HepG2 (cell line): ENCODE results near the gene PAQR7. TPM values are rescaled to one million over a fixed set of nuclear protein-coding genes. Genes with fewer than 3 reads are reported as not detected.

Experiments used
- BRCA1 ChIP-seq: sonication (generic); formaldehyde crosslinking; IDR thresholded peaks from 2 replicates; pipeline ENCODE4 v1.4.0; 2020; ENCODE audit warnings: missing genetic modification reagents
- GABPB1 ChIP-seq: IDR thresholded peaks from 2 replicates; pipeline ENCODE4 v1.6.1; 2016; ENCODE audit warnings: mild to moderate bottlenecking, missing genetic modification reagents, moderate library complexity, missing compliant biosample characterization
- KLF13 ChIP-seq: sonication (generic); formaldehyde crosslinking; IDR thresholded peaks from 2 replicates; pipeline ENCODE4 v1.4.0; 2020; ENCODE audit warnings: mild to moderate bottlenecking, missing genetic modification reagents
- LCORL ChIP-seq, 2 experiments: fragments of 450-650 bp in 1 of 2; sonication (generic) in 1 of 2; formaldehyde crosslinking in 1 of 2; IDR thresholded peaks; 2 replicates each; pipeline versions ENCODE4 v1.5.0 to v1.6.1; 2017 to 2020; ENCODE audit warnings: antibody characterized with exemption in 1 of 2, missing genetic modification reagents in 1 of 2
- MAFG ChIP-seq: sonication (generic); formaldehyde crosslinking; IDR thresholded peaks from 2 replicates; pipeline ENCODE4 v1.5.1; 2020; ENCODE audit warnings: mild to moderate bottlenecking, missing genetic modification reagents
- POLR2A ChIP-seq, 2 experiments: IDR thresholded peaks; 2 replicates each; pipeline ENCODE4 v1.6.1; 2011; ENCODE audit warnings: low read depth in 2 of 2, low read length in 2 of 2, mild to moderate bottlenecking in 1 of 2, moderate library complexity in 1 of 2; ENCODE audit not compliant: insufficient read depth in 1 of 2
- RXRA ChIP-seq: sonication (generic); formaldehyde crosslinking; IDR thresholded peaks from 2 replicates; pipeline ENCODE4 v1.5.1; 2020; ENCODE audit warnings: missing genetic modification reagents
- STAG1 ChIP-seq: sonication (generic); formaldehyde crosslinking; IDR thresholded peaks from 2 replicates; pipeline ENCODE4 v1.4.0; 2020; ENCODE audit warnings: missing genetic modification reagents
- ZNF296 ChIP-seq: sonication (generic); formaldehyde crosslinking; conservative IDR thresholded peaks from 2 replicates; pipeline ENCODE4 v1.5.0; 2020; ENCODE audit warnings: mild to moderate bottlenecking, missing genetic modification reagents
- ZNF431 ChIP-seq: sonication (generic); formaldehyde crosslinking; IDR thresholded peaks from 2 replicates; pipeline ENCODE4 v1.9.0; 2022; ENCODE audit warnings: missing genetic modification reagents, low read depth, mild to moderate bottlenecking, borderline replicate concordance
- polyA plus RNA-seq, 8 experiments: library from polyadenylated mRNA; depleted of rRNA in 3 of 8; stranded (reverse) in 7 of 8; unstranded in 1 of 8; fragments of >200 nt; fragmentation: Illumina TruSeq in 4 of 8; extraction: Trizol in 4 of 8; gene quantifications; 2 replicates each; pipeline versions ENCODE4 v1.2.1 to v1.2.3, GENCODE V29; 2011 to 2016; ENCODE audit warnings: low read depth in 4 of 8, missing spikeins in 1 of 8, mixed read lengths in 1 of 8; ENCODE audit not compliant: insufficient read depth in 1 of 8
- total RNA-seq, 5 experiments: library from RNA; depleted of rRNA; stranded (reverse); fragments of >200 nt; fragmentation: Illumina TruSeq; extraction: Trizol; gene quantifications; 2 replicates each; pipeline ENCODE4 v1.2.3, GENCODE V29; 2016; ENCODE audit warnings: low read depth in 1 of 5
- TF ChIP-seq, protein P1 (sequence below): sonication (generic); formaldehyde crosslinking; IDR thresholded peaks from 2 replicates; pipeline ENCODE4 v1.5.0; 2020; ENCODE audit warnings: mild to moderate bottlenecking, missing genetic modification reagents, borderline replicate concordance
- TF ChIP-seq, protein P2 (sequence below): sonication (generic); formaldehyde crosslinking; IDR thresholded peaks from 2 replicates; pipeline ENCODE4 v1.4.0; 2020; ENCODE audit warnings: missing genetic modification reagents
- TF ChIP-seq, protein P3 (sequence below): sonication (generic); formaldehyde crosslinking; IDR thresholded peaks from 2 replicates; pipeline ENCODE4 v1.9.0; 2022; ENCODE audit warnings: missing genetic modification reagents, mild to moderate bottlenecking, borderline replicate concordance
- TF ChIP-seq, protein P4 (sequence below): sonication (generic); formaldehyde crosslinking; IDR thresholded peaks from 2 replicates; pipeline ENCODE4 v1.4.0; 2020; ENCODE audit warnings: missing genetic modification reagents
- TF ChIP-seq, protein P5 (sequence below): sonication (generic); formaldehyde crosslinking; IDR thresholded peaks from 2 replicates; pipeline ENCODE4 v1.4.0; 2020; ENCODE audit warnings: missing genetic modification reagents

The PAQR7 gene
- total and polyA plus RNA-seq, 2 of the 13 experiments (the other 11 are each of a cell fraction or from before 2014, with no cell fraction given), result 13.2 to 16.6 TPM

DNA sequence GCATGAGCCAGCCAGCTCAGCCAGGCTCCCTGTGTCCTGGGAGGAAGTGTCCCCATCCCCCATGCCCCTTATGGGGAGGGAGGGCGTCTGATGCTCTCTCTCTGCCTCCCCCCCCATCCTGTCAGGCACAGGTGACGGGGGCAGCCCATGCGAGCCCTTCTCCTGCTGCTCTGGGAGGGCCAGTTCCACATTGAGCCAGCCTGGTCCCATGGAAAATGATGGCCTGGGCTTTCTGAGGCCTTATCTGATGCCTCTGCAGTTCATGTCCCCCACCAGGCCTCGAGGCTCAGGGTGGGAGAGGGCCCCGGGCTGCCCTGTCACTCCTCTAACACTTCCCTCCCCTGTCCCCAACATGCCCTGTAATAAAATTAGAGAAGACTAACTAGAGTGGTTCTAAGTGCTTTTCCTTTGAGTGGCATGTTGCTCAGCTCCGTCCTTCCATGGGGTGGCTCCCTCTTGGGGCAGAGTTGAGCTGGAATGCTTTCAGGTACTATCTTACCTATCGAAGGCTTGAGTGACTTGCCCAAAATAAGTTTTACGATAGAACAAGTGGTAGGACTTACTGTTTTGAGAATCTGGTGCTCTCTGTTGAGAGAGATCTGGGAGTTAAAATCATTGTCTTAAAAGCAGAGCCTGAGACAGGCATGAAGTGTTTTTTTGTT lies 57.5 kb downstream of the PAQR7 start (continued):
- TF ChIP-seq, protein P1, sequence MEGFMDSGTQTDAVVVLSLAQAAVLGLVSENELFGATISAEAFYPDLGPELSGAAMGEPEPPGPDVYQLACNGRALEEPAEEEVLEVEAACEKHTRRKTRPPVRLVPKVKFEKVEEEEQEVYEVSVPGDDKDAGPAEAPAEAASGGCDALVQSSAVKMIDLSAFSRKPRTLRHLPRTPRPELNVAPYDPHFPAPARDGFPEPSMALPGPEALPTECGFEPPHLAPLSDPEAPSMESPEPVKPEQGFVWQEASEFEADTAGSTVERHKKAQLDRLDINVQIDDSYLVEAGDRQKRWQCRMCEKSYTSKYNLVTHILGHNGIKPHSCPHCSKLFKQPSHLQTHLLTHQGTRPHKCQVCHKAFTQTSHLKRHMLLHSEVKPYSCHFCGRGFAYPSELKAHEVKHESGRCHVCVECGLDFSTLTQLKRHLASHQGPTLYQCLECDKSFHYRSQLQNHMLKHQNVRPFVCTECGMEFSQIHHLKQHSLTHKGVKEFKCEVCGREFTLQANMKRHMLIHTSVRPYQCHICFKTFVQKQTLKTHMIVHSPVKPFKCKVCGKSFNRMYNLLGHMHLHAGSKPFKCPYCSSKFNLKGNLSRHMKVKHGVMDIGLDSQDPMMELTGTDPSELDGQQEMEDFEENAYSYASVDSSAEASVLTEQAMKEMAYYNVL (CRISPR knock-in tag), result 0 out of 2 replicates have a peak, but pooled peaks have one; percentile 42
- TF ChIP-seq GABPB1 (CRISPR knock-in tag), result 0 out of 2 replicates have a peak, but pooled peaks have one; percentile 23
- 0 out of 4 replicates have a peak, but pooled peaks of 1 of the 2 experiments have one; percentile 40 for TF ChIP-seq POLR2A (IDR thresholded peaks at IDR 0.05; ENCODE audit: insufficient read depth in 1 of 2, low read depth in 2 of 2, low read length in 2 of 2)
- TF ChIP-seq BRCA1 (CRISPR knock-in tag), result 0 out of 2 replicates have a peak, but pooled peaks have one; percentile 28
- peak; percentile 15; the same call in 1 of the 2 replicates for TF ChIP-seq STAG1
- TF ChIP-seq MAFG, result no peak
- TF ChIP-seq, protein P2, sequence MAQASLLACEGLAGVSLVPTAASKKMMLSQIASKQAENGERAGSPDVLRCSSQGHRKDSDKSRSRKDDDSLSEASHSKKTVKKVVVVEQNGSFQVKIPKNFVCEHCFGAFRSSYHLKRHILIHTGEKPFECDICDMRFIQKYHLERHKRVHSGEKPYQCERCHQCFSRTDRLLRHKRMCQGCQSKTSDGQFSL (CRISPR knock-in tag), result no peak
- TF ChIP-seq, protein P3, sequence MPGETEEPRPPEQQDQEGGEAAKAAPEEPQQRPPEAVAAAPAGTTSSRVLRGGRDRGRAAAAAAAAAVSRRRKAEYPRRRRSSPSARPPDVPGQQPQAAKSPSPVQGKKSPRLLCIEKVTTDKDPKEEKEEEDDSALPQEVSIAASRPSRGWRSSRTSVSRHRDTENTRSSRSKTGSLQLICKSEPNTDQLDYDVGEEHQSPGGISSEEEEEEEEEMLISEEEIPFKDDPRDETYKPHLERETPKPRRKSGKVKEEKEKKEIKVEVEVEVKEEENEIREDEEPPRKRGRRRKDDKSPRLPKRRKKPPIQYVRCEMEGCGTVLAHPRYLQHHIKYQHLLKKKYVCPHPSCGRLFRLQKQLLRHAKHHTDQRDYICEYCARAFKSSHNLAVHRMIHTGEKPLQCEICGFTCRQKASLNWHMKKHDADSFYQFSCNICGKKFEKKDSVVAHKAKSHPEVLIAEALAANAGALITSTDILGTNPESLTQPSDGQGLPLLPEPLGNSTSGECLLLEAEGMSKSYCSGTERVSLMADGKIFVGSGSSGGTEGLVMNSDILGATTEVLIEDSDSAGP (CRISPR knock-in tag), result 0 out of 2 replicates have a peak, but pooled peaks have one; percentile 15
- TF ChIP-seq ZNF296, result no peak
- TF ChIP-seq RXRA, result peak; percentile 18; the same call in 1 of the 2 replicates
- TF ChIP-seq, protein P4, sequence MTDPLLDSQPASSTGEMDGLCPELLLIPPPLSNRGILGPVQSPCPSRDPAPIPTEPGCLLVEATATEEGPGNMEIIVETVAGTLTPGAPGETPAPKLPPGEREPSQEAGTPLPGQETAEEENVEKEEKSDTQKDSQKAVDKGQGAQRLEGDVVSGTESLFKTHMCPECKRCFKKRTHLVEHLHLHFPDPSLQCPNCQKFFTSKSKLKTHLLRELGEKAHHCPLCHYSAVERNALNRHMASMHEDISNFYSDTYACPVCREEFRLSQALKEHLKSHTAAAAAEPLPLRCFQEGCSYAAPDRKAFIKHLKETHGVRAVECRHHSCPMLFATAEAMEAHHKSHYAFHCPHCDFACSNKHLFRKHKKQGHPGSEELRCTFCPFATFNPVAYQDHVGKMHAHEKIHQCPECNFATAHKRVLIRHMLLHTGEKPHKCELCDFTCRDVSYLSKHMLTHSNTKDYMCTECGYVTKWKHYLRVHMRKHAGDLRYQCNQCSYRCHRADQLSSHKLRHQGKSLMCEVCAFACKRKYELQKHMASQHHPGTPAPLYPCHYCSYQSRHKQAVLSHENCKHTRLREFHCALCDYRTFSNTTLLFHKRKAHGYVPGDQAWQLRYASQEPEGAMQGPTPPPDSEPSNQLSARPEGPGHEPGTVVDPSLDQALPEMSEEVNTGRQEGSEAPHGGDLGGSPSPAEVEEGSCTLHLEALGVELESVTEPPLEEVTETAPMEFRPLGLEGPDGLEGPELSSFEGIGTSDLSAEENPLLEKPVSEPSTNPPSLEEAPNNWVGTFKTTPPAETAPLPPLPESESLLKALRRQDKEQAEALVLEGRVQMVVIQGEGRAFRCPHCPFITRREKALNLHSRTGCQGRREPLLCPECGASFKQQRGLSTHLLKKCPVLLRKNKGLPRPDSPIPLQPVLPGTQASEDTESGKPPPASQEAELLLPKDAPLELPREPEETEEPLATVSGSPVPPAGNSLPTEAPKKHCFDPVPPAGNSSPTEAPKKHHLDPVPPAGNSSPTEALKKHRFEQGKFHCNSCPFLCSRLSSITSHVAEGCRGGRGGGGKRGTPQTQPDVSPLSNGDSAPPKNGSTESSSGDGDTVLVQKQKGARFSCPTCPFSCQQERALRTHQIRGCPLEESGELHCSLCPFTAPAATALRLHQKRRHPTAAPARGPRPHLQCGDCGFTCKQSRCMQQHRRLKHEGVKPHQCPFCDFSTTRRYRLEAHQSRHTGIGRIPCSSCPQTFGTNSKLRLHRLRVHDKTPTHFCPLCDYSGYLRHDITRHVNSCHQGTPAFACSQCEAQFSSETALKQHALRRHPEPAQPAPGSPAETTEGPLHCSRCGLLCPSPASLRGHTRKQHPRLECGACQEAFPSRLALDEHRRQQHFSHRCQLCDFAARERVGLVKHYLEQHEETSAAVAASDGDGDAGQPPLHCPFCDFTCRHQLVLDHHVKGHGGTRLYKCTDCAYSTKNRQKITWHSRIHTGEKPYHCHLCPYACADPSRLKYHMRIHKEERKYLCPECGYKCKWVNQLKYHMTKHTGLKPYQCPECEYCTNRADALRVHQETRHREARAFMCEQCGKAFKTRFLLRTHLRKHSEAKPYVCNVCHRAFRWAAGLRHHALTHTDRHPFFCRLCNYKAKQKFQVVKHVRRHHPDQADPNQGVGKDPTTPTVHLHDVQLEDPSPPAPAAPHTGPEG, result no peak
- TF ChIP-seq, protein P5, sequence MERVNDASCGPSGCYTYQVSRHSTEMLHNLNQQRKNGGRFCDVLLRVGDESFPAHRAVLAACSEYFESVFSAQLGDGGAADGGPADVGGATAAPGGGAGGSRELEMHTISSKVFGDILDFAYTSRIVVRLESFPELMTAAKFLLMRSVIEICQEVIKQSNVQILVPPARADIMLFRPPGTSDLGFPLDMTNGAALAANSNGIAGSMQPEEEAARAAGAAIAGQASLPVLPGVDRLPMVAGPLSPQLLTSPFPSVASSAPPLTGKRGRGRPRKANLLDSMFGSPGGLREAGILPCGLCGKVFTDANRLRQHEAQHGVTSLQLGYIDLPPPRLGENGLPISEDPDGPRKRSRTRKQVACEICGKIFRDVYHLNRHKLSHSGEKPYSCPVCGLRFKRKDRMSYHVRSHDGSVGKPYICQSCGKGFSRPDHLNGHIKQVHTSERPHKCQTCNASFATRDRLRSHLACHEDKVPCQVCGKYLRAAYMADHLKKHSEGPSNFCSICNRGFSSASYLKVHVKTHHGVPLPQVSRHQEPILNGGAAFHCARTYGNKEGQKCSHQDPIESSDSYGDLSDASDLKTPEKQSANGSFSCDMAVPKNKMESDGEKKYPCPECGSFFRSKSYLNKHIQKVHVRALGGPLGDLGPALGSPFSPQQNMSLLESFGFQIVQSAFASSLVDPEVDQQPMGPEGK, result 0 out of 2 replicates have a peak, but pooled peaks have one; percentile 3
- TF ChIP-seq KLF13 (CRISPR knock-in tag), result 0 out of 2 replicates have a peak, but pooled peaks have one; percentile 57
- no peak for TF ChIP-seq LCORL (IDR thresholded peaks at IDR 0.05)
- TF ChIP-seq LCORL (CRISPR knock-in tag; IDR thresholded peaks at IDR 0.05), result peak; percentile 16; the same call in 1 of the 2 replicates
- no peak for TF ChIP-seq ZNF431 (CRISPR knock-in tag)
